HG03442 (cell line): Measurements from ENCODE around the gene TEX13B.

Source experiments
- ATAC-seq: cut with Tn5 transposase; IDR thresholded peaks from one replicate; pipeline ENCODE4 v1.9.1; 2021; ENCODE audit warnings: mild to moderate bottlenecking, moderate library complexity; ENCODE audit not compliant: unreplicated experiment

Gene TEX13B

GRCh38 chrX:107940095-107940494 is 42.1 kb downstream of the TEX13B start:
- no peak for ATAC-seq

- ATAC-seq: no peak
Measured at GRCh38 chrX:107936434-107936730, 45.8 kb downstream of the TEX13B start.

- no peak for ATAC-seq
Measured at GRCh38 chrX:107935664-107936433, 46.3 kb downstream of the TEX13B start.

- no peak for ATAC-seq
Measured at GRCh38 chrX:107935200-107935599, 47.0 kb downstream of the TEX13B start.

GRCh38 chrX:107934262-107934661 is 47.9 kb downstream of the TEX13B start:
- no peak for ATAC-seq
